ENCODE data around the gene CSNK1G2.

GRCh38 chr19:1935484-1936208 is 5.3 kb upstream of the CSNK1G2 start:
- TF ChIP-seq CTCF (IDR thresholded peaks at IDR 0.05) (no peak), POLR2A (IDR thresholded peaks at IDR 0.05) (no peak)
